H1 (cell line): ENCODE results near the gene FAM228B. TPM values are rescaled to one million over a fixed set of nuclear protein-coding genes. Genes with fewer than 3 reads are reported as not detected.

ENCODE experiments used
- CTCF ChIA-PET: fragments of 300-600 bp; sonication (Branson Sonifier 250); formaldehyde crosslinking; loops from one replicate; lab custom pipeline; 2021; ENCODE audit not compliant: partially characterized antibody; lab: Charles Lee
- POLR2A ChIA-PET: fragments of 300-600 bp; sonication (Branson Sonifier 250); formaldehyde crosslinking; loops from one replicate; lab custom pipeline; 2021; ENCODE audit warnings: inconsistent platforms; ENCODE audit not compliant: partially characterized antibody; lab: Charles Lee
- DNase-seq, 2 experiments: peaks; one replicate each; pipeline versions ENCODE4 v3.0.0 to v3.0.0-alpha.2; 2010 to 2022; ENCODE audit warnings: low spot score in 2 of 2, low read depth in 1 of 2, mixed read lengths in 1 of 2
- FAIRE-seq: peaks from 2 replicates; lab custom pipeline; 2011; peaks lifted over from hg19 to GRCh38; lab: Jason Lieb, UNC
- H2AFZ ChIP-seq: 2 replicates; pipeline ENCODE4 v1.8.1; 2012; ENCODE audit warnings: low read length, inconsistent platforms
- H2AK5ac ChIP-seq: 2 replicates; pipeline ENCODE4 v1.6.1; 2013; ENCODE audit warnings: low read depth, low read length
- H2BK120ac ChIP-seq: replicated peaks from 2 replicates; pipeline ENCODE3; 2013; ENCODE audit warnings: low read depth, low read length, inconsistent platforms
- H2BK12ac ChIP-seq: 2 replicates; pipeline ENCODE4 v1.6.1; 2013; ENCODE audit warnings: low read depth, low read length
- H2BK15ac ChIP-seq: 2 replicates; pipeline ENCODE4 v1.6.1; 2013; ENCODE audit warnings: low read length
- H2BK20ac ChIP-seq: 2 replicates; pipeline ENCODE4 v1.6.1; 2013; ENCODE audit warnings: low read length
- H2BK5ac ChIP-seq: 2 replicates; pipeline ENCODE4 v1.6.1; 2013; ENCODE audit warnings: low read depth, low read length
- H3K14ac ChIP-seq: 2 replicates; pipeline ENCODE4 v1.6.1; 2013; ENCODE audit warnings: inconsistent platforms; ENCODE audit not compliant: insufficient read length
- H3K18ac ChIP-seq: 2 replicates; pipeline ENCODE4 v1.6.1; 2013; ENCODE audit warnings: low read length; ENCODE audit errors: extremely low read depth
- H3K23ac ChIP-seq: 2 replicates; pipeline ENCODE4 v1.6.1; 2013; ENCODE audit warnings: inconsistent platforms; ENCODE audit not compliant: insufficient read length
- H3K23me2 ChIP-seq: 2 replicates; pipeline ENCODE4 v1.6.1; 2013; ENCODE audit warnings: low read depth, low read length
- H3K27ac ChIP-seq: 2 replicates; pipeline ENCODE4 v1.6.1; 2011; ENCODE audit warnings: low read depth, low read length, inconsistent platforms
- H3K27me3 ChIP-seq, 4 experiments: replicated peaks in 1 of 4; 1 replicate in 1 of 4; 2 replicates in 3 of 4; pipeline versions ENCODE4 v1.6.1 to v1.8.1; 2011 to 2013; ENCODE audit warnings: low read length in 3 of 4, mild to moderate bottlenecking in 3 of 4, inconsistent platforms in 2 of 4, mixed read lengths in 2 of 4, moderate library complexity in 1 of 4; ENCODE audit not compliant: control insufficient read depth in 3 of 4, insufficient read depth in 3 of 4; ENCODE audit errors: extremely low read depth in 1 of 4
- H3K36me3 ChIP-seq, 4 experiments: 2 replicates each; pipeline versions ENCODE4 v1.6.1 to v1.8.1; 2011 to 2013; ENCODE audit warnings: mild to moderate bottlenecking in 4 of 4, low read length in 3 of 4, moderate library complexity in 2 of 4, control low read depth in 1 of 4, inconsistent platforms in 1 of 4; ENCODE audit not compliant: insufficient read depth in 4 of 4, control insufficient read depth in 2 of 4
- H3K4ac ChIP-seq: replicated peaks from 2 replicates; pipeline ENCODE3; 2013; ENCODE audit warnings: low read length, low read depth, mixed read lengths, inconsistent platforms; ENCODE audit not compliant: insufficient read length
- H3K4me1 ChIP-seq, 4 experiments: replicated peaks in 1 of 4; 1 replicate in 1 of 4; 2 replicates in 3 of 4; pipeline versions ENCODE4 v1.6.1 to v1.8.1; 2011 to 2013; ENCODE audit warnings: low read length in 3 of 4, inconsistent platforms in 2 of 4, mixed read lengths in 1 of 4; ENCODE audit not compliant: insufficient read depth in 4 of 4, control insufficient read depth in 3 of 4
- H3K4me2 ChIP-seq, 2 experiments: 2 replicates each; pipeline versions ENCODE4 v1.6.1 to v1.8.1; 2011 to 2013; ENCODE audit warnings: low read depth in 2 of 2, low read length in 2 of 2, control low read depth in 1 of 2, inconsistent platforms in 1 of 2, mild to moderate bottlenecking in 1 of 2; ENCODE audit not compliant: insufficient read depth in 1 of 2
- H3K4me3 ChIP-seq, 4 experiments: fragments of 200-600, 300-600 bp in 1 of 4; sonication (generic), shearing (Covaris generic), sonication (Bioruptor Twin) in 1 of 4; 2 replicates each; pipeline versions ENCODE4 v1.5.1 to v1.8.1; 2011 to 2016; ENCODE audit warnings: low read length in 4 of 4, low read depth in 3 of 4, control low read depth in 2 of 4, inconsistent platforms in 2 of 4, mild to moderate bottlenecking in 2 of 4, mixed read lengths in 1 of 4, moderate library complexity in 1 of 4; ENCODE audit not compliant: insufficient read depth in 2 of 4; ENCODE audit errors: extremely low read depth in 1 of 4
- H3K56ac ChIP-seq: replicated peaks from 2 replicates; pipeline ENCODE3; 2013; ENCODE audit warnings: low read depth, mild to moderate bottlenecking, mixed read lengths, low read length, inconsistent platforms; ENCODE audit not compliant: insufficient read length
- H3K79me1 ChIP-seq: 2 replicates; pipeline ENCODE4 v1.6.1; 2013; ENCODE audit warnings: low read depth, low read length, control low read depth
- H3K79me2 ChIP-seq, 2 experiments: 2 replicates each; pipeline versions ENCODE4 v1.6.1 to v1.8.1; 2012 to 2013; ENCODE audit warnings: low read length in 2 of 2, mild to moderate bottlenecking in 2 of 2, inconsistent platforms in 1 of 2; ENCODE audit not compliant: insufficient read depth in 2 of 2, control insufficient read depth in 1 of 2
- H3K9ac ChIP-seq, 4 experiments: replicated peaks in 1 of 4; 1 replicate in 1 of 4; 2 replicates in 3 of 4; pipeline versions ENCODE4 v1.6.1 to v1.8.1; 2011 to 2013; ENCODE audit warnings: low read depth in 3 of 4, low read length in 3 of 4, control low read depth in 2 of 4, mild to moderate bottlenecking in 2 of 4, moderate library complexity in 2 of 4, inconsistent platforms in 1 of 4; ENCODE audit errors: extremely low read depth in 1 of 4
- H3K9me3 ChIP-seq, 2 experiments: 2 replicates each; pipeline versions ENCODE4 v1.6.1 to v1.8.1; 2012 to 2013; ENCODE audit warnings: mild to moderate bottlenecking in 2 of 2, moderate library complexity in 2 of 2, control low read depth in 1 of 2, inconsistent platforms in 1 of 2, low read depth in 1 of 2, low read length in 1 of 2, mixed read lengths in 1 of 2; ENCODE audit not compliant: insufficient read depth in 2 of 2
- H4K20me1 ChIP-seq, 2 experiments: replicated peaks in 1 of 2; 2 replicates each; pipeline versions ENCODE3 to v1.8.1; 2011 to 2013; ENCODE audit warnings: inconsistent platforms in 2 of 2, low read length in 2 of 2, mild to moderate bottlenecking in 1 of 2; ENCODE audit not compliant: insufficient read depth in 2 of 2, control insufficient read depth in 1 of 2
- H4K5ac ChIP-seq: 2 replicates; pipeline ENCODE4 v1.6.1; 2013; ENCODE audit warnings: low read length, low read depth, mixed read lengths, inconsistent platforms; ENCODE audit not compliant: insufficient read length
- H4K8ac ChIP-seq: 2 replicates; pipeline ENCODE4 v1.8.0; 2013; ENCODE audit warnings: mild to moderate bottlenecking, moderate library complexity, low read length, inconsistent platforms; ENCODE audit not compliant: insufficient read depth; ENCODE audit errors: extremely low read depth
- H4K91ac ChIP-seq: replicated peaks from 2 replicates; pipeline ENCODE3; 2013; ENCODE audit warnings: low read length, mixed read lengths, inconsistent platforms; ENCODE audit not compliant: insufficient read length
- CBX5 ChIP-seq: fragments of 300-800, 300-1000 bp; sonication (generic); IDR thresholded peaks from 2 replicates; pipeline ENCODE4 v1.7.1; 2016; ENCODE audit warnings: antibody characterized with exemption, low read length, low read depth
- CEBPB ChIP-seq: IDR thresholded peaks from 2 replicates; pipeline ENCODE4 v1.6.1; 2012; ENCODE audit warnings: low read depth, low read length
- CTBP2 ChIP-seq: IDR thresholded peaks from 2 replicates; pipeline ENCODE4 v1.7.0; 2011; ENCODE audit warnings: borderline replicate concordance, mild to moderate bottlenecking, moderate library complexity, mixed read lengths, low read length; ENCODE audit not compliant: insufficient read depth, insufficient read length
- E2F6 ChIP-seq: IDR thresholded peaks from 2 replicates; pipeline ENCODE4 v1.6.1; 2012; ENCODE audit warnings: inconsistent platforms
- POU5F1 ChIP-seq: IDR thresholded peaks from 2 replicates; pipeline ENCODE4 v1.6.1; 2011; ENCODE audit warnings: low read depth, mild to moderate bottlenecking, low read length, moderate library complexity
- RFX5 ChIP-seq: IDR thresholded peaks from 2 replicates; pipeline ENCODE4 v1.6.1; 2011; ENCODE audit warnings: low read depth, low read length, improper control_type of control experiment, borderline replicate concordance
- SIRT6 ChIP-seq: IDR thresholded peaks from one replicate; pipeline ENCODE4 v1.7.1; 2012; ENCODE audit warnings: low read length, inconsistent platforms
- SP2 ChIP-seq: IDR thresholded peaks from 2 replicates; pipeline ENCODE4 v1.6.1; 2012; ENCODE audit warnings: mild to moderate bottlenecking, low read length, inconsistent platforms
- SUZ12 ChIP-seq: fragments of 200-600 bp; sonication (generic); IDR thresholded peaks from 2 replicates; pipeline ENCODE4 v1.6.1; 2012; ENCODE audit warnings: mild to moderate bottlenecking, inconsistent platforms, low read length, moderate library complexity, mixed read lengths
- TAF7 ChIP-seq: optimal IDR thresholded peaks from 2 replicates; pipeline ENCODE3; 2011; ENCODE audit warnings: low read depth, mild to moderate bottlenecking, inconsistent platforms, low read length, moderate library complexity, borderline replicate concordance
- TEAD4 ChIP-seq: IDR thresholded peaks from 2 replicates; pipeline ENCODE4 v1.6.1; 2012; ENCODE audit warnings: low read depth, low read length, inconsistent platforms, mixed read lengths
- YY1 ChIP-seq: IDR thresholded peaks from 2 replicates; pipeline ENCODE4 v1.6.1; 2011; ENCODE audit warnings: low read depth, mild to moderate bottlenecking, low read length
- WGBS, 2 experiments: shearing (Covaris generic) in 1 of 2; methylation state at CpG; one replicate each; pipeline versions ENCODE4 v1.1.6 to v1.1.7; 2013 to 2015; ENCODE audit warnings: low lambda C conversion rate in 2 of 2, mixed read lengths in 2 of 2, inconsistent platforms in 1 of 2, low coverage in 1 of 2, missing lambda C conversion rate in 1 of 2; ENCODE audit not compliant: insufficient replicate concordance in 2 of 2, insufficient coverage in 1 of 2, insufficient read length in 1 of 2; ENCODE audit errors: extremely low coverage in 1 of 2, missing lambda C conversion rate in 1 of 2; 5-methylcytosine and 5-hydroxymethylcytosine counted together
- polyA plus RNA-seq, 7 experiments: library from polyadenylated mRNA; depleted of rRNA in 3 of 7; stranded (reverse) in 5 of 7; unstranded in 2 of 7; fragments of >200 nt in 5 of 7; fragments of 200-250 nt in 2 of 7; gene quantifications; 1 replicate in 5 of 7; 2 replicates in 1 of 7; 4 replicates in 1 of 7; pipeline versions ENCODE4 v1.2.1 to v1.2.3, GENCODE V29; 2011 to 2013; ENCODE audit warnings: missing spikeins in 2 of 7, mixed read lengths in 2 of 7
- total RNA-seq: library from RNA; stranded (reverse); fragmentation: NEBNext Ultra II Directional; extraction: Animal tissue kit (Norgen Biotek cat#: 25700); gene quantifications from 2 replicates; pipeline ENCODE4 v1.2.1, GENCODE V29; 2021
- TF ChIP-seq, protein P1 (sequence below): IDR thresholded peaks from 2 replicates; pipeline ENCODE4 v1.6.1; 2012; ENCODE audit warnings: low read length, inconsistent platforms

FAM228B gene
- total and polyA plus RNA-seq, 2 of the 8 experiments (the other 6 are each of a cell fraction or from before 2014, with no cell fraction given): 1.4 to 3.2 TPM

DNA sequence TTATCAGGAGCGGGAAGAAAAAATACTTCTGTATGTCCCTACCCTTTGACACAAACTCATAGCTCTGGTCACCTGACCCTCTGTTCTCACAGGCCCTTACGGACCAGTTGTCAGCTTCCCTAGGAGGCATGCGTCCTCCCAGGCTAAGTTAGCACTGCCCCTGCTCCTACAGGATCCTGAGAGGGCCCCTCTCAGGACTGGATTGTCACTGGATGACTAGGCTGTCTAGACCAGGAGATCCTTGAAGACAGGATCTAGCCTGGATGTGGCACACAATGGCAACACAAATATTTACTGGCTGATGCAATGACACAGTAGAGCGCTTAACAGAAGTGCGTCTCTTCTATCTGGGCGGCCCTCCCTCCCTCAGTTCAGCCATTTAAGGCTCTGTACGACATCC is 59.2 kb downstream of the FAM228B start:
- no peak overlapping the region for H4K8ac ChIP-seq
- no peak overlapping the region for H2BK15ac ChIP-seq
- FAIRE-seq (no peak), DNase-seq (no peak)
- no peak overlapping the region for H3K56ac ChIP-seq
- no peak overlapping the region for H2AK5ac ChIP-seq
- no peaks in the 10 kb centered on the region for H3K79me1 ChIP-seq
- no peak overlapping the region for H4K91ac ChIP-seq
- H2AFZ ChIP-seq: 0 out of 2 replicates have a peak overlapping the region, but pooled peaks have one; percentile 45
- H3K4me3 ChIP-seq: no peak overlapping the region
- H3K4me1 ChIP-seq: no peaks in the 10 kb centered on the region
- H3K36me3 ChIP-seq: no peaks in the 10 kb centered on the region
- H3K18ac ChIP-seq: no peak overlapping the region
- no peak overlapping the region for H2BK12ac ChIP-seq
- no peak overlapping the region for H3K4me2 ChIP-seq
- no peaks in the 10 kb centered on the region for H3K27me3 ChIP-seq
- H3K14ac ChIP-seq: no peak overlapping the region
- no peaks in the 10 kb centered on the region for H4K20me1 ChIP-seq
- no peak overlapping the region for H2BK20ac ChIP-seq
- H3K9me3 ChIP-seq: no peaks in the 10 kb centered on the region
- no peak overlapping the region for H3K27ac ChIP-seq
- no peak overlapping the region for H3K4ac ChIP-seq
- H3K23ac ChIP-seq: no peak overlapping the region
- H3K9ac ChIP-seq: no peak overlapping the region; a peak in 1 of 7 replicates
- H4K5ac ChIP-seq: no peak overlapping the region
- no peak overlapping the region for H2BK5ac ChIP-seq
- no peak overlapping the region for H2BK120ac ChIP-seq
- H3K79me2 ChIP-seq: no peaks in the 10 kb centered on the region
- CTCF ChIA-PET: no interaction called here
- 90% methylated on average over 7 of the region's 7 CpGs; no CpG with 5 or more reads in 1 of the 2 experiments for WGBS, 2 experiments
- no peaks in the 10 kb centered on the region for H3K23me2 ChIP-seq
- POLR2A ChIA-PET: no interaction called here
- TF ChIP-seq CBX5: no peak
- TF ChIP-seq, protein P1, sequence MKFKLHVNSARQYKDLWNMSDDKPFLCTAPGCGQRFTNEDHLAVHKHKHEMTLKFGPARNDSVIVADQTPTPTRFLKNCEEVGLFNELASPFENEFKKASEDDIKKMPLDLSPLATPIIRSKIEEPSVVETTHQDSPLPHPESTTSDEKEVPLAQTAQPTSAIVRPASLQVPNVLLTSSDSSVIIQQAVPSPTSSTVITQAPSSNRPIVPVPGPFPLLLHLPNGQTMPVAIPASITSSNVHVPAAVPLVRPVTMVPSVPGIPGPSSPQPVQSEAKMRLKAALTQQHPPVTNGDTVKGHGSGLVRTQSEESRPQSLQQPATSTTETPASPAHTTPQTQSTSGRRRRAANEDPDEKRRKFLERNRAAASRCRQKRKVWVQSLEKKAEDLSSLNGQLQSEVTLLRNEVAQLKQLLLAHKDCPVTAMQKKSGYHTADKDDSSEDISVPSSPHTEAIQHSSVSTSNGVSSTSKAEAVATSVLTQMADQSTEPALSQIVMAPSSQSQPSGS: no peak
- TF ChIP-seq RFX5: no peak
- TF ChIP-seq SP2: no peak
- TF ChIP-seq TAF7: no peak
- TF ChIP-seq TEAD4: no peak
- no peak for TF ChIP-seq E2F6
- TF ChIP-seq YY1: no peak
- no peak for TF ChIP-seq SIRT6
- TF ChIP-seq POU5F1: no peak
- no peak for TF ChIP-seq CEBPB
- no peak for TF ChIP-seq SUZ12
- no peak for TF ChIP-seq CTBP2
